IMR-90 (cell line): ENCODE data around the gene AGAP1.

Source experiments
- CEBPB ChIP-seq: IDR thresholded peaks from 2 replicates; pipeline ENCODE4 v1.6.1; 2012; ENCODE audit warnings: low read depth, low read length, improper control_type of control experiment
- CHD1 ChIP-seq: IDR thresholded peaks from 2 replicates; pipeline ENCODE4 v1.6.1; 2012; ENCODE audit warnings: low read depth, low read length, improper control_type of control experiment
- CTCF ChIP-seq: conservative IDR thresholded peaks from 2 replicates; pipeline ENCODE4 v1.5.1; 2012; ENCODE audit warnings: mild to moderate bottlenecking, low read depth, low read length, improper control_type of control experiment
- ELK1 ChIP-seq: fragments of 150-350 bp; IDR thresholded peaks from 2 replicates; pipeline ENCODE4 v1.6.1; 2016; ENCODE audit warnings: low read depth, mild to moderate bottlenecking, low read length, moderate library complexity, borderline replicate concordance
- FOS ChIP-seq: fragments of 150-350 bp; IDR thresholded peaks from 2 replicates; pipeline ENCODE4 v1.6.1; 2016; ENCODE audit warnings: low read depth, low read length
- MAFK ChIP-seq: IDR thresholded peaks from 2 replicates; pipeline ENCODE4 v1.6.1; 2012; ENCODE audit warnings: low read depth, low read length, improper control_type of control experiment
- MAZ ChIP-seq: IDR thresholded peaks from 2 replicates; pipeline ENCODE4 v1.6.1; 2012; ENCODE audit warnings: low read depth, mild to moderate bottlenecking, low read length, improper control_type of control experiment, moderate library complexity, borderline replicate concordance
- MXI1 ChIP-seq: IDR thresholded peaks from 2 replicates; pipeline ENCODE4 v1.6.1; 2012; ENCODE audit warnings: low read depth, mild to moderate bottlenecking, low read length, moderate library complexity, borderline replicate concordance
- POLR2A ChIP-seq: IDR thresholded peaks from 2 replicates; pipeline ENCODE4 v1.6.1; 2012; ENCODE audit warnings: mild to moderate bottlenecking, low read depth, low read length
- RAD21 ChIP-seq: IDR thresholded peaks from 2 replicates; pipeline ENCODE4 v1.6.1; 2012; ENCODE audit warnings: low read length, improper control_type of control experiment
- RFX5 ChIP-seq: IDR thresholded peaks from 2 replicates; pipeline ENCODE4 v1.8.0; 2012; ENCODE audit warnings: low read depth, mild to moderate bottlenecking, low read length, moderate library complexity
- USF2 ChIP-seq: fragments of 150-350 bp; IDR thresholded peaks from 2 replicates; pipeline ENCODE4 v1.6.1; 2017; ENCODE audit warnings: mild to moderate bottlenecking, antibody characterized with exemption, low read length, low read depth

GRCh38 chr2:235836491-235836911 lies 342.7 kb downstream of the AGAP1 start:
- TF ChIP-seq CTCF (no peak), MXI1 (no peak), CEBPB (no peak), USF2 (no peak), RFX5 (no peak), POLR2A (no peak), FOS (no peak), MAFK (no peak), ELK1 (no peak), CHD1 (no peak), MAZ (no peak), RAD21 (no peak)
